Adrenal gland (tissue), 12 donors: ENCODE results near the gene CYB5D1. TPM values are rescaled to one million over a fixed set of nuclear protein-coding genes. Genes with fewer than 3 reads are reported as not detected.

ENCODE experiments used
- DNase-seq, 7 donors: peaks; one replicate each; pipeline ENCODE4 v3.0.0-alpha.2; 2019 to 2020
- H3K27ac ChIP-seq, 5 donors: fragments of 200-600 bp; sonication (generic) in 4 of 5; 1 replicate in 3 of 5; 2 replicates in 2 of 5; pipeline versions ENCODE4 v1.5.1 to v1.8.0; 2016 to 2020; ENCODE audit warnings: mild to moderate bottlenecking in 1 of 5
- H3K27me3 ChIP-seq: fragments of 200-600 bp; 2 replicates; pipeline ENCODE4 v1.8.0; 2021
- H3K36me3 ChIP-seq, 2 donors: fragments of 200-600 bp; replicated peaks in 1 of 2; 1 replicate in 1 of 2; 2 replicates in 1 of 2; pipeline versions ENCODE4 v1.5.1 to v1.8.0; 2018 to 2022
- H3K4me1 ChIP-seq, 2 donors: fragments of 200-600 bp; replicated peaks in 1 of 2; 1 replicate in 1 of 2; 2 replicates in 1 of 2; pipeline versions ENCODE4 v1.5.1 to v1.8.0; 2018 to 2021
- H3K4me3 ChIP-seq, 4 donors: fragments of 200-600 bp; sonication (generic) in 3 of 4; one replicate each; pipeline ENCODE4 v1.5.1; 2016 to 2018
- H3K9me3 ChIP-seq, 3 donors: fragments of 200-600 bp; sonication (generic) in 1 of 3; replicated peaks in 1 of 3; 1 replicate in 2 of 3; 2 replicates in 1 of 3; pipeline versions ENCODE4 v1.5.1 to v1.8.0; 2016 to 2021
- POLR2A ChIP-seq, 2 donors: fragments of 450-650 bp; IDR thresholded peaks; one replicate each; pipeline ENCODE4 v1.6.1; 2017; ENCODE audit warnings: antibody characterized with exemption in 2 of 2, mild to moderate bottlenecking in 2 of 2, moderate library complexity in 1 of 2
- WGBS, 4 donors: extraction: QIAGEN DNeasy Blood & Tissue Kit in 2 of 4; methylation state at CpG; one replicate each; pipeline versions ENCODE4 v1.1.5 to v1.1.7; 2013 to 2017; 5-methylcytosine and 5-hydroxymethylcytosine counted together
- intact Hi-C, 2 donors: fragments of 100-400 bp; cut with DNase I; formaldehyde crosslinking; loops; one replicate each; pipeline versions ENCODE4 v1.14.1 to v1.15.0; 2022 to 2023
- polyA plus RNA-seq, 3 donors: library from polyadenylated mRNA; stranded (reverse); fragments of 200-250 nt in 2 of 3; fragments of 350-450 nt in 1 of 3; fragmentation: Illumina TruSeq in 1 of 3; extraction: RNeasy Lipid Tissue Mini Kit (QIAGEN cat#74804) in 1 of 3; gene quantifications; one replicate each; pipeline ENCODE4 v1.2.3, GENCODE V29; 2013 to 2014
- total RNA-seq, 9 donors: library from RNA; depleted of rRNA in 4 of 9; stranded (reverse); fragments of >200 nt in 4 of 9; fragments of 120-200 nt in 1 of 9; fragmentation: NEBNext Ultra II Directional in 1 of 9; extraction: Animal tissue kit (Norgen Biotek cat#: 25700) in 1 of 9; gene quantifications; one replicate each; pipeline versions ENCODE4 v1.1.0 to v1.2.4, GENCODE V29; 2013 to 2023
- TF ChIP-seq, protein P1 (sequence below), 6 experiments: fragments of 450-650 bp in 4 of 6; fragments of 200-600 bp in 2 of 6; sonication (generic) in 1 of 6; IDR thresholded peaks; 1 replicate in 5 of 6; 2 replicates in 1 of 6; pipeline versions ENCODE4 v1.5.1 to v1.8.0; 2016 to 2021; ENCODE audit warnings: antibody characterized with exemption in 6 of 6, mild to moderate bottlenecking in 2 of 6, moderate library complexity in 1 of 6
- donor health status: healthy with polysubstance abuse.
- donor health status: Bipolar disorder and iron deficiency.
- donor health status: DM: yes; HTN: yes; CAD: no.
- donor health status: DM: no; HTN: no; CAD: no.
- donor health status: DM: no; HTN: no; CAD: no.
- donor health status: DM: yes; HTN: yes; CAD: no.

CYB5D1 gene
- total and polyA plus RNA-seq, 12 donors: 6.5 to 36.8 (median 16.8) TPM

DNA sequence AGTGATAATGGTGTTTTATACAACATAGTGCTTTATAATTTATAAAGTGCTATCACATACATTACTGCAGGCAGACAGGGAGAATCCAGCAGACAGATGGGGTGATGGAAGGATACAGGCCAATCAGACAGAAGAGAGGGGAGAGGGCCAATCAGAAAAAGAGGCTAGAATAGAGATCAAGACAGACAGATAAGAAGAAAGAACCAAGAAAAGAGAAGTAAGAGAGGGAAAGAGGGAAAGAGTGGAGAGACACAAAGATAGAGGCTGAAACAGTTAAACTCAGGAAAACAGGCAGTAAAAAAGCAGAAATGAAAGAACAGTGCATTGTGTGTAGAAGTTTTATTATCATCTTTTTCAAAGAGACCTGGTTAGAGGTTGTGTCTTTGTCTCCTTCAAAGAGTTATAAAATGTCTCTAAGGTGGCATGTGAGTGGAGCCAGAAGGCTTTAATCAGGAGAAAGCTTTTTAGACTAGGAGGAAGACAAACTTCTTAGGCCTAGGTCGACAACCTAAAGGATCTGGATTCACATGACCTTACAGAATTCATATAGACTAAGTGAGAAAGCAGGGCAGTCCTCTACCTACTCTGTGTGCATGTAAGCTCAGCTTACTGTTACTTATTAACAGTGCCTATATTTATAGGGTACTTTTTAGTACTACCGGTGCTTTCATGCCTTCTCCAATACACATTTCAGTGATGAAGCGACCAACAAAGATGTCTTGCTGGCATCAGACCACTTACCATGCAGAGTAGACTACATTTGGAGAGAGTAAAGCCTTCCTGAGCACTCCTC lies 22.5 kb downstream of the CYB5D1 start:
- DNase-seq: no peak
- TF ChIP-seq, protein P1, sequence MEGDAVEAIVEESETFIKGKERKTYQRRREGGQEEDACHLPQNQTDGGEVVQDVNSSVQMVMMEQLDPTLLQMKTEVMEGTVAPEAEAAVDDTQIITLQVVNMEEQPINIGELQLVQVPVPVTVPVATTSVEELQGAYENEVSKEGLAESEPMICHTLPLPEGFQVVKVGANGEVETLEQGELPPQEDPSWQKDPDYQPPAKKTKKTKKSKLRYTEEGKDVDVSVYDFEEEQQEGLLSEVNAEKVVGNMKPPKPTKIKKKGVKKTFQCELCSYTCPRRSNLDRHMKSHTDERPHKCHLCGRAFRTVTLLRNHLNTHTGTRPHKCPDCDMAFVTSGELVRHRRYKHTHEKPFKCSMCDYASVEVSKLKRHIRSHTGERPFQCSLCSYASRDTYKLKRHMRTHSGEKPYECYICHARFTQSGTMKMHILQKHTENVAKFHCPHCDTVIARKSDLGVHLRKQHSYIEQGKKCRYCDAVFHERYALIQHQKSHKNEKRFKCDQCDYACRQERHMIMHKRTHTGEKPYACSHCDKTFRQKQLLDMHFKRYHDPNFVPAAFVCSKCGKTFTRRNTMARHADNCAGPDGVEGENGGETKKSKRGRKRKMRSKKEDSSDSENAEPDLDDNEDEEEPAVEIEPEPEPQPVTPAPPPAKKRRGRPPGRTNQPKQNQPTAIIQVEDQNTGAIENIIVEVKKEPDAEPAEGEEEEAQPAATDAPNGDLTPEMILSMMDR (IDR thresholded peaks at IDR 0.05): no peak
- TF ChIP-seq POLR2A (IDR thresholded peaks at IDR 0.05): no peak
- Histone ChIP-seq H3K9me3 (no peaks in the 10 kb centered on the region), H3K27ac (no peak overlapping the region), H3K36me3 (peaks cover 0 to 16% of the 10 kb centered on the region in 2 donors), H3K27me3 (no peaks in the 10 kb centered on the region), H3K4me1 (peaks cover 0 to 28% of the 10 kb centered on the region in 2 donors), H3K4me3 (no peak overlapping the region)
- 78 to 86% (median 82%) methylated on average over 3 of the region's 3 CpGs for WGBS, 4 donors
- intact Hi-C loops: no loop called here

DNA sequence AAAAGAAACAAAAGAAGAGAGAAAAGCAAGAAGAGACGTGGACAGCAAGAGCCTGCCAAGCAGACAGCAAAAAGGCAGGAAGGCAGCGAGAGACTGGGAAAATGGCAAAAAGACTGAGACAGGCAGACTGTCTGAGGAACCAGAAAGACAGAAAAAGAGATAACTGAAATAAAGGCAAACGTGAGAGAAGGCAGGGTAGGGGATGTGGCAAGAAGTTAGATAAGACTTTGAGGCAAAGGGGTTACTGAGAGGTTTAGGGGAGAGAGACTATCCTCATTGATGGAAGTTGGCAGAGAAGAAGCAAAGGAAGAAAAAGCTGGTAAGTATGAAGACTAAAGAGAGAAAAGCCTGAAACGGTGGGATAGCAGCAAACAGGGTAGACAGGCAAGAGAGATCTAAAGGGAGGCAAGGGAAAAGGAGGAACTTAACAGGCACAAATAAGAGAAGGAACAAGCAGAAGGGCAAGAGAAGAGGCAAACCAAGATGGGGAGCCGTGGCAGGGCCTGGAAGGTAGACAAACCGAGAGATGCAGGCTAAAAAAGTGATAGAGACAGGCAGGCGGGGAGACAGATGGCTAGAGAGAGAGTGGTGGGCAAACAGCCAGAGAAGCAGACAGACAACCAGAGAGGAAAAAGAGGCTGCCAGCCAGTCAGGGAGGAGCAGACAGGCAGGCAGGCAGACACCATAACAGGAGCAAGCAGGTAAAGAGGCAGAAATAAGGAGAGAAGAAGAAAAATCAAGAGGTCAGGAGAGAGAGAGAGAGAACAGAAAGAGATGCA lies 23.7 kb downstream of the CYB5D1 start:
- H3K36me3 ChIP-seq: peaks cover 0 to 16% of the 10 kb centered on the region in 2 donors
- peaks cover 5 to 31% of the 10 kb centered on the region in 2 donors for H3K4me1 ChIP-seq
- no peaks in the 10 kb centered on the region for H3K27me3 ChIP-seq
- H3K9me3 ChIP-seq: no peaks in the 10 kb centered on the region
- WGBS, 4 donors: 44 to 51% (median 45%) methylated on average over 7 of the region's 7 CpGs
- no peak overlapping the region for H3K4me3 ChIP-seq
- peak overlapping the region in 1 of 5 donors; percentile 63 for H3K27ac ChIP-seq
- no peak for TF ChIP-seq POLR2A (IDR thresholded peaks at IDR 0.05)
- TF ChIP-seq, protein P1 (IDR thresholded peaks at IDR 0.05): no peak
- intact Hi-C loops: no loop called here
- DNase-seq: peak in 4 of 7 donors; percentile 44 to 77 (median 53)

DNA sequence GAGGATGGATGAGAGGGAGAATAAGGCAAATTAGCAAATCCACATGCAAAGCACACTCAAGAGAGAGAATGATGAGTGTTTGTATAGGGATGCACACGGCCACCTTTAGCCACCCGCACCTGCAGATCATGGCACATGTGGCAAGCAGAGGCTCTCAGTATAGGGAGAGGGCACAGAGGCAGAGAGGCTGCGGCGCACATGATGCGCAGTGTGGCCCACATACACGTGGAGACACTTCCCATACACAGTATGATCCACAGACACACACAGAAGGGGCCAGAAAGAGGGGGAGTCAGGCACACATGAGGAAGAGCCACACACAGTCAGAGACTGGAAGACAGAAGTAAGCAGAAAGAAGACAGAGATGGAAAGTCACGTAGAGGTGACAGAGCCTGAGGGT lies 24.3 kb downstream of the CYB5D1 start:
- Histone ChIP-seq H3K27me3 (no peaks in the 10 kb centered on the region), H3K27ac (peak overlapping the region in 1 of 5 donors; percentile 63), H3K36me3 (peaks cover 0 to 16% of the 10 kb centered on the region in 2 donors), H3K4me3 (no peak overlapping the region), H3K9me3 (no peaks in the 10 kb centered on the region), H3K4me1 (peaks cover 11 to 37% of the 10 kb centered on the region in 2 donors)
- intact Hi-C loops: no loop called here
- WGBS, 4 donors: 64 to 77% (median 74%) methylated on average over 7 of the region's 7 CpGs
- TF ChIP-seq, protein P1 (IDR thresholded peaks at IDR 0.05): no peak
- no peak for TF ChIP-seq POLR2A (IDR thresholded peaks at IDR 0.05)
- no peak for DNase-seq

DNA sequence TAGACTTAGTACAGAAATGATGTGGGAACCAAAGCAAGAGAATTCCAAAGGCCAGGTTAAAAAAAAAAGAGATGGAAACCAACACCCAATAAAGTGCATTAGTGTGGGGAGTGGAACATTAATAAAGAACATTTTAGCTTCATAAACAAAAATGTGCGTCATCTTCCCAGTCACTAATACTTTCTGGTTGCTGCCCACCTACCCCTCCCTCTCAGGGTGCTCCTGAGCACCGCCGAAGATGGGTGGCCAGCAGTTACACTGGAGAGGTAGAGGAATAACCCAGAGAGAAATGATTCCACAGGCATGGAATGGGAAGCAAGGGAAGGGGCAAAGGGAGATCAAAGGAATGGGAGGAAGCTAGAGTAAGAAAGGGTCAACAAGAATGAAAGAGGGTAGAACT lies 24.8 kb downstream of the CYB5D1 start:
- TF ChIP-seq POLR2A (IDR thresholded peaks at IDR 0.05): no peak
- TF ChIP-seq, protein P1 (IDR thresholded peaks at IDR 0.05): no peak
- peaks cover 17 to 41% of the 10 kb centered on the region in 2 donors for H3K4me1 ChIP-seq
- peak overlapping the region in 1 of 5 donors; percentile 63 for H3K27ac ChIP-seq
- intact Hi-C loops: no loop called here
- no peaks in the 10 kb centered on the region for H3K9me3 ChIP-seq
- no peak overlapping the region for H3K4me3 ChIP-seq
- whole genome bisulfite sequencing, 4 donors: 74 to 85% (median 78%) methylated on average over 3 of the region's 3 CpGs
- peaks cover 0 to 16% of the 10 kb centered on the region in 2 donors for H3K36me3 ChIP-seq
- no peaks in the 10 kb centered on the region for H3K27me3 ChIP-seq
- DNase-seq: no peak
